HTR-8/SVneo (cell line): ENCODE measurements around the gene AJAP1.

ENCODE experiments used
- DNase-seq: peaks from one replicate; pipeline ENCODE4 v3.0.0; 2011; ENCODE audit warnings: low spot score, mixed read lengths; ENCODE audit not compliant: insufficient read length
- FAIRE-seq: peaks from 2 replicates; lab custom pipeline; 2011; peaks lifted over from hg19 to GRCh38; lab: Jason Lieb, UNC

Gene AJAP1

GRCh38 chr1:4628992-4629391, 25.4 kb upstream of the AJAP1 start:
- FAIRE-seq: no peak
- no peak for DNase-seq

- DNase-seq (no peak), FAIRE-seq (no peak)
These were observed 23.8 kb upstream of the AJAP1 start for GRCh38 chr1:4630561-4630960.

- no peak for DNase-seq
- no peak for FAIRE-seq
These were observed 23.1 kb upstream of the AJAP1 start for GRCh38 chr1:4631321-4631720.

GRCh38 chr1:4633346-4633745, 21.1 kb upstream of the AJAP1 start:
- FAIRE-seq: no peak
- no peak for DNase-seq

GRCh38 chr1:4634156-4634792, 20.1 kb upstream of the AJAP1 start:
- no peak for FAIRE-seq

GRCh38 chr1:4634793-4635406, 19.5 kb upstream of the AJAP1 start:
- no peak for FAIRE-seq
- no peak for DNase-seq

More at GRCh38 chr1:4634156-4634792, 20.1 kb upstream of the AJAP1 start:
- DNase-seq: no peak

GRCh38 chr1:4636186-4636585, 18.2 kb upstream of the AJAP1 start:
- no peak for FAIRE-seq
- no peak for DNase-seq

- FAIRE-seq (no peak), DNase-seq (no peak)
These were observed 17.6 kb upstream of the AJAP1 start for GRCh38 chr1:4636644-4637380.

GRCh38 chr1:4637616-4638344, 16.6 kb upstream of the AJAP1 start:
- FAIRE-seq: no peak
- no peak for DNase-seq

- no peak for DNase-seq
These were observed 16.1 kb upstream of the AJAP1 start for GRCh38 chr1:4638345-4638729.

GRCh38 chr1:4640931-4641330, 13.5 kb upstream of the AJAP1 start:
- FAIRE-seq (peak; percentile 9), DNase-seq (no peak)

More at GRCh38 chr1:4638345-4638729, 16.1 kb upstream of the AJAP1 start:
- FAIRE-seq: no peak

- no peak for FAIRE-seq
These were observed 7.0 kb upstream of the AJAP1 start for GRCh38 chr1:4647391-4647790.

GRCh38 chr1:4648657-4649056, 5.8 kb upstream of the AJAP1 start:
- DNase-seq: no peak
- no peak for FAIRE-seq

More at GRCh38 chr1:4647391-4647790, 7.0 kb upstream of the AJAP1 start:
- DNase-seq: no peak

GRCh38 chr1:4650481-4650880, 3.9 kb upstream of the AJAP1 start:
- DNase-seq: peak; percentile 82
- peak; percentile 91 for FAIRE-seq

GRCh38 chr1:4650981-4651380, 3.4 kb upstream of the AJAP1 start:
- FAIRE-seq (no peak), DNase-seq (no peak)

GRCh38 chr1:4652631-4653327, 1.6 kb upstream of the AJAP1 start:
- peak; percentile 40 for FAIRE-seq
- peak; percentile 47 for DNase-seq

GRCh38 chr1:4653328-4653660, 1.1 kb upstream of the AJAP1 start:
- FAIRE-seq (no peak), DNase-seq (no peak)

- no peak for DNase-seq
- no peak for FAIRE-seq
These were observed 610 bp downstream of the AJAP1 start for GRCh38 chr1:4654764-4655673.
